Vagina (tissue), 2 donors: ENCODE measurements around the gene CLSTN1.

Source experiments
- POLR2A ChIP-seq, 2 donors: fragments of 450-650 bp; IDR thresholded peaks; one replicate each; pipeline ENCODE4 v1.6.1; 2017; ENCODE audit warnings: antibody characterized with exemption in 2 of 2, mild to moderate bottlenecking in 2 of 2, moderate library complexity in 2 of 2
- POLR2AphosphoS5 ChIP-seq, 2 donors: sonication (generic); formaldehyde crosslinking; IDR thresholded peaks; one replicate each; pipeline ENCODE4 v1.9.0; 2017; ENCODE audit warnings: antibody characterized with exemption in 2 of 2, mild to moderate bottlenecking in 2 of 2, low read depth in 1 of 2; ENCODE audit not compliant: insufficient read depth in 1 of 2
- TF ChIP-seq, protein P1 (sequence below), 3 experiments: fragments of 450-650 bp in 2 of 3; fragments of 200-600 bp in 1 of 3; sonication (generic) in 1 of 3; IDR thresholded peaks; one replicate each; pipeline ENCODE4 v1.5.1; 2017 to 2019; ENCODE audit warnings: antibody characterized with exemption in 3 of 3, mild to moderate bottlenecking in 2 of 3, moderate library complexity in 2 of 3

DNA sequence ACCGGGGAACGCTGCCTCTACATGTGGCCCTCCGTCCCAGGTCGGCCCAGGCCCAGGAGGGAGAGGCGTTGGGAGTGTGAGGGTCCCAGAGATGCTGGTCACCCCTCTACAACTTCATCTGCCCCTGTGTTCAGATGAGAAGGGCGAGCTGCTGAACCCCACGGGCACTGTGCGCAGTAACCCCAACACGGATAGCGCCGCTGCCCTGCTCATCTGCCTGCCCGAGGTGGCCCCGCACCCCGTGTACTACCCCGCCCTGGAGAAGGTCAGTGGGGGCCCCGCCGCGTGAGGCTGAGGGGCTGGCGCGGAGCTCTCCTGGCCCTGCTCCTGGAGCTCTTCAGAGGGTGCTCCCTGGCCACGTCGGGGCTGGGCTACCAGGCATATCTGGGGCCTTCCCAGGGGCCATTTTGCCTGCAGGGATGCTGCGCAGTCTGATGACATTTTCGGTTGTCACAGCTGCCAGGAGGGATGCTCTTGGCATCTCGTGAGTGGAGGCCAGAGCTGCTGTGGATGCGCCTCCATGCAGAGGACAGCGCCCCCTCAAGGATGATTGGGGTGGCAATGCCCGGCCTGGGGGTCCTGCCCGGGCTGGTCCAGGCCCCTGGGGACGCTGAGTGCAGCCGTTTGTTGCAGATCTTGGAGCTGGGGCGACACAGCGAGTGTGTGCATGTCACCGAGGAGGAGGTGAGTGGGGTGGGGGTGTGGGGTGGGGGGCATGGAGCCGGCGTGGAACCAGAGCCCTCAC is 103.6 kb downstream of the CLSTN1 start:
- TF ChIP-seq POLR2A (IDR thresholded peaks at IDR 0.05) (no peak), POLR2AphosphoS5 (IDR thresholded peaks at IDR 0.05; ENCODE audit: insufficient read depth in 1 of 2, low read depth in 1 of 2) (no peak)
- TF ChIP-seq, protein P1, sequence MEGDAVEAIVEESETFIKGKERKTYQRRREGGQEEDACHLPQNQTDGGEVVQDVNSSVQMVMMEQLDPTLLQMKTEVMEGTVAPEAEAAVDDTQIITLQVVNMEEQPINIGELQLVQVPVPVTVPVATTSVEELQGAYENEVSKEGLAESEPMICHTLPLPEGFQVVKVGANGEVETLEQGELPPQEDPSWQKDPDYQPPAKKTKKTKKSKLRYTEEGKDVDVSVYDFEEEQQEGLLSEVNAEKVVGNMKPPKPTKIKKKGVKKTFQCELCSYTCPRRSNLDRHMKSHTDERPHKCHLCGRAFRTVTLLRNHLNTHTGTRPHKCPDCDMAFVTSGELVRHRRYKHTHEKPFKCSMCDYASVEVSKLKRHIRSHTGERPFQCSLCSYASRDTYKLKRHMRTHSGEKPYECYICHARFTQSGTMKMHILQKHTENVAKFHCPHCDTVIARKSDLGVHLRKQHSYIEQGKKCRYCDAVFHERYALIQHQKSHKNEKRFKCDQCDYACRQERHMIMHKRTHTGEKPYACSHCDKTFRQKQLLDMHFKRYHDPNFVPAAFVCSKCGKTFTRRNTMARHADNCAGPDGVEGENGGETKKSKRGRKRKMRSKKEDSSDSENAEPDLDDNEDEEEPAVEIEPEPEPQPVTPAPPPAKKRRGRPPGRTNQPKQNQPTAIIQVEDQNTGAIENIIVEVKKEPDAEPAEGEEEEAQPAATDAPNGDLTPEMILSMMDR (IDR thresholded peaks at IDR 0.05), result no peak
